Measurements from ENCODE around the gene HSD3B1. TPM values are rescaled to one million over a fixed set of nuclear protein-coding genes. Genes with fewer than 3 reads are reported as not detected.

HSD3B1 gene
- total and polyA plus RNA-seq, 9 of the 15 experiments (the other 6 are each of a cell fraction or from before 2014, with no cell fraction given) = not detected

- Histone ChIP-seq H3K9me1 (ENCODE audit: control insufficient read depth, insufficient read depth, low read length) (no peaks in the 10 kb centered on the region), H2AFZ (ENCODE audit: low read depth, low read length) (no peak overlapping the region), H3K9me3 (replicated peaks; ENCODE audit: control insufficient read depth, insufficient read depth, low read depth, low read length) (no peaks in the 10 kb centered on the region), H3K36me3 (ENCODE audit: control insufficient read depth, insufficient read depth, low read length) (no peaks in the 10 kb centered on the region), H4K20me1 (replicated peaks; ENCODE audit: control insufficient read depth, insufficient read depth, low read length) (no peaks in the 10 kb centered on the region; the same call in 1 of the 2 replicates), H3K79me2 (ENCODE audit: control insufficient read depth, insufficient read depth, low read length) (no peaks in the 10 kb centered on the region), H3K27me3 (ENCODE audit: control insufficient read depth in 2 of 2, insufficient read depth in 2 of 2, low read length in 2 of 2) (no peaks in the 10 kb centered on the region; a peak in 1 of 5 replicates), H3K27ac (ENCODE audit: extremely low read depth, low read depth, low read length) (no peak overlapping the region), H3K4me3 (no peak overlapping the region), H3K9ac (ENCODE audit: insufficient read depth in 1 of 2, low read depth in 2 of 2, low read length in 2 of 2) (no peak overlapping the region), H3K4me1 (replicated peaks in 1 of 2; ENCODE audit: control insufficient read depth in 2 of 2, insufficient read depth in 2 of 2, low read length in 2 of 2) (no peaks in the 10 kb centered on the region), H3K4me2 (ENCODE audit: insufficient read depth, low read length) (no peak overlapping the region)
- intact Hi-C loops (cut with micrococcal nuclease) (no loop called here), in situ Hi-C loops (cut with MboI) (no loop called here)
- ChIA-PET POLR2A (no interaction called here), CTCF (ENCODE audit: low intra/inter-chr PET ratio) (no interaction called here)
- no peak for TF ChIP-seq ZBTB34 (CRISPR knock-in tag; IDR thresholded peaks at IDR 0.05)
- no peak for TF ChIP-seq PHF21A (IDR thresholded peaks at IDR 0.05; ENCODE audit: borderline replicate concordance, low read depth)
- TF ChIP-seq MCM7 (IDR thresholded peaks at IDR 0.05) = no peak
- TF ChIP-seq ZNF282 (CRISPR knock-in tag; IDR thresholded peaks at IDR 0.05) = no peak
- no peak for TF ChIP-seq CHD2 (IDR thresholded peaks at IDR 0.05; ENCODE audit: low read depth, low read length)
- no peak for TF ChIP-seq TEAD2 (tag; IDR thresholded peaks at IDR 0.05)
- TF ChIP-seq SRF (CRISPR knock-in tag; IDR thresholded peaks at IDR 0.05) = no peak
- DNase-seq (ENCODE audit: extremely low read depth in 1 of 4, low spot score in 3 of 4) (no peak), FAIRE-seq (no peak), ATAC-seq (no peak)
- WGBS (ENCODE audit: insufficient coverage, low coverage, missing lambda C conversion rate) = 0% methylated on average over 2 of the region's 2 CpGs
- BruUV-seq (replicated peaks) = no TSS peak
Observed at GRCh38 chr1:119466445-119466844, 40.6 kb upstream of the HSD3B1 start.
